Measurements from ENCODE around the gene MAN1A1.

MAN1A1 gene

DNA sequence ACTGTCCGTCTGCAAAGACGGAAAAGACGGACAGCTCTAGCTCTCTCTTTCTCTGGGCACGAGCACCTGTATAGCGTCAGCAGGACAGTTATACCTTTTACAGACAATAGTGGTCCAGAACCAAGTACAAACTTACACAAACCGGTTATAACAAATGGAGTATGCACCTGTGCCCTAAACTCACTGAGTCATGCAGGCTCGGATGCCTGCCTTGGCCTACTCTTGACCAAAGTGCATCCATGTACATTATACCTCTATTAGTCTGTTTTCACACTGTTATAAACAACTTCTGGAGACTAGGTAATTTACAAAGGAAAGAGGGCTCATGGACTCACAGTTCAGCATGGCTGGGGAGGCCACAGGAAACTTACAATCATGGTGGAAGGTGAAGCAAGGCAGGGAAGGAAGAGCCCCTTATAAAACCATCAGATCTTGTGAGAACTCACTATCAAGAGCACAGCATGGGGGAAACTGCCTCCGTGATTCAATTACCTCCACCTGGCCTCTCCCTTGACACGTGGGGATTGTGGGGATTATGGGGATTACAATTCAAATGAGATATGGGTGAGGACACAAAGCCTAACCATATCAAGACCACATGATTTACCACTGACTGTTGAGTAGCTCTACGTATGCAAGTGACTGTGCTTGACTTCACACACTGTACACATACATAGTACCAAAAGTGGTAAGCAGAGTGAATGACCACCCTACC lies 23.1 kb downstream of the MAN1A1 start:
- no peak for TF ChIP-seq TAF1 (IDR thresholded peaks at IDR 0.05; ENCODE audit: low read depth)
- TF ChIP-seq, protein P1, sequence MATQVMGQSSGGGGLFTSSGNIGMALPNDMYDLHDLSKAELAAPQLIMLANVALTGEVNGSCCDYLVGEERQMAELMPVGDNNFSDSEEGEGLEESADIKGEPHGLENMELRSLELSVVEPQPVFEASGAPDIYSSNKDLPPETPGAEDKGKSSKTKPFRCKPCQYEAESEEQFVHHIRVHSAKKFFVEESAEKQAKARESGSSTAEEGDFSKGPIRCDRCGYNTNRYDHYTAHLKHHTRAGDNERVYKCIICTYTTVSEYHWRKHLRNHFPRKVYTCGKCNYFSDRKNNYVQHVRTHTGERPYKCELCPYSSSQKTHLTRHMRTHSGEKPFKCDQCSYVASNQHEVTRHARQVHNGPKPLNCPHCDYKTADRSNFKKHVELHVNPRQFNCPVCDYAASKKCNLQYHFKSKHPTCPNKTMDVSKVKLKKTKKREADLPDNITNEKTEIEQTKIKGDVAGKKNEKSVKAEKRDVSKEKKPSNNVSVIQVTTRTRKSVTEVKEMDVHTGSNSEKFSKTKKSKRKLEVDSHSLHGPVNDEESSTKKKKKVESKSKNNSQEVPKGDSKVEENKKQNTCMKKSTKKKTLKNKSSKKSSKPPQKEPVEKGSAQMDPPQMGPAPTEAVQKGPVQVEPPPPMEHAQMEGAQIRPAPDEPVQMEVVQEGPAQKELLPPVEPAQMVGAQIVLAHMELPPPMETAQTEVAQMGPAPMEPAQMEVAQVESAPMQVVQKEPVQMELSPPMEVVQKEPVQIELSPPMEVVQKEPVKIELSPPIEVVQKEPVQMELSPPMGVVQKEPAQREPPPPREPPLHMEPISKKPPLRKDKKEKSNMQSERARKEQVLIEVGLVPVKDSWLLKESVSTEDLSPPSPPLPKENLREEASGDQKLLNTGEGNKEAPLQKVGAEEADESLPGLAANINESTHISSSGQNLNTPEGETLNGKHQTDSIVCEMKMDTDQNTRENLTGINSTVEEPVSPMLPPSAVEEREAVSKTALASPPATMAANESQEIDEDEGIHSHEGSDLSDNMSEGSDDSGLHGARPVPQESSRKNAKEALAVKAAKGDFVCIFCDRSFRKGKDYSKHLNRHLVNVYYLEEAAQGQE (IDR thresholded peaks at IDR 0.05; ENCODE audit: low read depth), result no peak
- TF ChIP-seq TCF12 (IDR thresholded peaks at IDR 0.05; ENCODE audit: low read depth), result no peak
- no peak for TF ChIP-seq EGR1 (IDR thresholded peaks at IDR 0.05)
- TF ChIP-seq ZBTB7A (IDR thresholded peaks at IDR 0.05; ENCODE audit: low read depth), result no peak
- TF ChIP-seq TEAD4 (IDR thresholded peaks at IDR 0.05), result no peak
- TF ChIP-seq CEBPB (IDR thresholded peaks at IDR 0.05), result no peak
- TF ChIP-seq EP300 (IDR thresholded peaks at IDR 0.05; ENCODE audit: borderline replicate concordance), result no peak
- TF ChIP-seq NFIC (IDR thresholded peaks at IDR 0.05), result no peak
- TF ChIP-seq, protein P2, sequence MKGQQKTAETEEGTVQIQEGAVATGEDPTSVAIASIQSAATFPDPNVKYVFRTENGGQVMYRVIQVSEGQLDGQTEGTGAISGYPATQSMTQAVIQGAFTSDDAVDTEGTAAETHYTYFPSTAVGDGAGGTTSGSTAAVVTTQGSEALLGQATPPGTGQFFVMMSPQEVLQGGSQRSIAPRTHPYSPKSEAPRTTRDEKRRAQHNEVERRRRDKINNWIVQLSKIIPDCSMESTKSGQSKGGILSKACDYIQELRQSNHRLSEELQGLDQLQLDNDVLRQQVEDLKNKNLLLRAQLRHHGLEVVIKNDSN (IDR thresholded peaks at IDR 0.05), result no peak

DNA sequence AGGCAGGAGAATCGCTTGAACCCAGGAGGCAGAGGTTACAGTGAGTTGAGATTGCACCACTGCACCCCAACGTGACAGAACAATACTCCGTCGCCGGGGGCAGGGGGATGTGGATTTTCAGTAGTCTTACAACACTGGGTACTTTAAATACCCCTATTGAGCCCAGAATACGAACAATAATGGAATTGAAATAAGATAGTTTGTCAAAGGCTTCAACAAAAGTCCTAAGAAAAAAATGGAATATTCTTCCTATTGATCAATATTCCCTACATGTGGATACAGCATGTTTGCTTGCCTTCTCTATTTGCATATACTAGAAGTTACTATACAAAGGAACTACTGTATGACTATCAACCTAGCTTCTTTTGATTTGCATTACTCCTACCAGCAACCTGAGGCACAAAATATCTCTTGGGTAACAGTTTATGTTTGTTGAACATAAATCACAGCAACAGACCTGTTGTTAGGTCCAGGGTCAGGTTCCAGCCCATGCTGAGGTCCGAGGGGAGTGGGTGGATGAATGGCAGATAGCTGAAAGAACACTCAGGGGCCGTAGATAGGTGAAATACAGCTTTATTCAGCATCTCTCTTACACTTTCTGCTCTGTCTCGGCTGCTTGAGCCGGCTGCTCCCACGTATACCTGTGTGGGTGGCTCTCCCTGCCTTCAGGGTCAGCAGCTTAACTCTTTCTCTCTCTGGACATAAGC lies 23.8 kb downstream of the MAN1A1 start:
- TF ChIP-seq ZBTB7A (IDR thresholded peaks at IDR 0.05; ENCODE audit: low read depth) (no peak), TEAD4 (IDR thresholded peaks at IDR 0.05) (no peak), EGR1 (IDR thresholded peaks at IDR 0.05) (no peak), NFIC (IDR thresholded peaks at IDR 0.05) (no peak), EP300 (IDR thresholded peaks at IDR 0.05; ENCODE audit: borderline replicate concordance) (no peak), FOXM1 (IDR thresholded peaks at IDR 0.05; ENCODE audit: borderline replicate concordance, low read depth) (no peak), TAF1 (IDR thresholded peaks at IDR 0.05; ENCODE audit: low read depth) (no peak), YY1 (IDR thresholded peaks at IDR 0.05; ENCODE audit: low read depth) (no peak), CEBPB (IDR thresholded peaks at IDR 0.05) (no peak)
- TF ChIP-seq, protein P1 (IDR thresholded peaks at IDR 0.05; ENCODE audit: low read depth), result no peak
- TF ChIP-seq, protein P2 (IDR thresholded peaks at IDR 0.05), result no peak
- TF ChIP-seq, protein P3, sequence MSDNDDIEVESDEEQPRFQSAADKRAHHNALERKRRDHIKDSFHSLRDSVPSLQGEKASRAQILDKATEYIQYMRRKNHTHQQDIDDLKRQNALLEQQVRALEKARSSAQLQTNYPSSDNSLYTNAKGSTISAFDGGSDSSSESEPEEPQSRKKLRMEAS (IDR thresholded peaks at IDR 0.05), result no peak

DNA sequence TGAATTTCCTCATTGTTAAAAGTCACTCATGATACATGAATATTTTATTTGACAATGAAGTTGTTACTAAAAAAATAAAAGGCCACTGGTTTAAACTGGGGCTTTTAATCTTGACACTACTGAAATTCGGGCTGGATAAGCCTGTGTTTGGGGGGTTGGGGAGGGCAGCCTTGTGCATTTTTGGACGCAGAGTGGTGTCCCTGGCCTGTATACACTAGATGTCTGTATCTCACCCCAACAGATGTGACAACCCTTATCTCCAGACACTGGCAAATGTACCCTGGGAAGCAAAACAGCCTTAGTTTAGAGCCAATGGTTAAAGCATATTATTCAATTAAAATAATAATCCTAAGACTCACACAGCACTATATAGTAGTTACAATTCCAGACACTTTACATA lies 24.8 kb downstream of the MAN1A1 start:
- no peak for TF ChIP-seq RAD21 (IDR thresholded peaks at IDR 0.05; ENCODE audit: low read depth)
- no peak for TF ChIP-seq CEBPB (IDR thresholded peaks at IDR 0.05)
- no peak for TF ChIP-seq YY1 (IDR thresholded peaks at IDR 0.05; ENCODE audit: low read depth)
- no peak for TF ChIP-seq CREB1 (IDR thresholded peaks at IDR 0.05; ENCODE audit: low read depth)
- TF ChIP-seq TCF12 (IDR thresholded peaks at IDR 0.05; ENCODE audit: low read depth), result no peak
- no peak for TF ChIP-seq TEAD4 (IDR thresholded peaks at IDR 0.05)
- no peak for TF ChIP-seq ZBTB7A (IDR thresholded peaks at IDR 0.05; ENCODE audit: low read depth)
- TF ChIP-seq EGR1 (IDR thresholded peaks at IDR 0.05), result no peak
- TF ChIP-seq, protein P2 (IDR thresholded peaks at IDR 0.05), result no peak
- TF ChIP-seq TAF1 (IDR thresholded peaks at IDR 0.05; ENCODE audit: low read depth), result no peak
- TF ChIP-seq, protein P3 (IDR thresholded peaks at IDR 0.05), result no peak
- TF ChIP-seq, protein P1 (IDR thresholded peaks at IDR 0.05; ENCODE audit: low read depth), result no peak
- TF ChIP-seq EP300 (IDR thresholded peaks at IDR 0.05; ENCODE audit: borderline replicate concordance), result no peak
- no peak for TF ChIP-seq FOXM1 (IDR thresholded peaks at IDR 0.05; ENCODE audit: borderline replicate concordance, low read depth)
- no peak for TF ChIP-seq NFIC (IDR thresholded peaks at IDR 0.05)

Measured in Ishikawa (cell line).